ENCODE measurements around the gene POLR2B. TPM values are rescaled to one million over a fixed set of nuclear protein-coding genes. Genes with fewer than 3 reads are reported as not detected.

POLR2B gene
- total and polyA plus RNA-seq, 2 of the 8 experiments (the other 6 are each of a cell fraction or from before 2014, with no cell fraction given) = 59.3 to 115 TPM

DNA sequence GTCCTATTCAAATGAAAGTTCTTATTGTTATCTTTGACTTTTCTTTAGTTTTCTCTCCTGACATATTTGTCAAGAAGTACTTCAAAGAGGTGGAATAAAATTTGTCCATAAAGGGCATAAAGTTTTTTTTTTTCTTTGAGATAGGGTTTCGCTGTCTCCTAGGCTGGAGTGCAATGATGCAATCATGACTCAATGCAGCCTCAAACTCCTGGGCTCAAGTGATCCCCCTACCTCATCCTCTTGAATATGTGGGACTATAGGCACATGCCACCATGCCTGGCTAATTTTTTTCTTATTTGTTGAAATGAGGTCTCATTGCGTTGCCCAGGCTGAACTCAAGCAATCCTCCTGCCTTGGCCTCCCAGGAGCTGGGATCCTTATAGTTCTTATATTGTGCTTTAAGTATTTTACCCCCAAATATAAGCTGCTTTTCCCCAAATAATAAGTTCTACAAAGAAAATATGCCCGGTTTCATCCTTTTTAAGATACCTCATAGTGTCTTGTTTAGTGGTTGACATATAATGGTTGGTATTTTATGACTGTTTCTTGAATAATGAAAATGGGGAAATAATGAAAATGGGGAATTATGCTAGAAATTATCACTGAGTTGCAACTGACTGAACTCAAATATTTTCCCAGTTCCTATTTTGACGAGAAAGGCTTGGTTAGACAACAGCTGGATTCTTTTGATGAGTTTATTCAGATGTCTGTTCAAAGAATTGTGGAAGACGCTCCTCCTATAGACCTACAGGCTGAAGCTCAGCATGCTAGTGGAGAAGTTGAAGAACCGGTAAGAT, 11.6 kb downstream of the POLR2B start:
- no peak overlapping the region for H3K23ac ChIP-seq (ENCODE audit: insufficient read length)
- H3K79me2 ChIP-seq (ENCODE audit: control insufficient read depth in 1 of 2, insufficient read depth in 2 of 2, low read length in 2 of 2) = peaks cover 0 to 45% of the 10 kb centered on the region in 2 experiments; a peak in 2 of 4 replicates
- TF ChIP-seq, protein P1, sequence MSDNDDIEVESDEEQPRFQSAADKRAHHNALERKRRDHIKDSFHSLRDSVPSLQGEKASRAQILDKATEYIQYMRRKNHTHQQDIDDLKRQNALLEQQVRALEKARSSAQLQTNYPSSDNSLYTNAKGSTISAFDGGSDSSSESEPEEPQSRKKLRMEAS (IDR thresholded peaks at IDR 0.05) = no peak
- no peak for TF ChIP-seq RXRA (IDR thresholded peaks at IDR 0.05; ENCODE audit: insufficient read depth, low read depth, low read length)
- TF ChIP-seq, protein P2, sequence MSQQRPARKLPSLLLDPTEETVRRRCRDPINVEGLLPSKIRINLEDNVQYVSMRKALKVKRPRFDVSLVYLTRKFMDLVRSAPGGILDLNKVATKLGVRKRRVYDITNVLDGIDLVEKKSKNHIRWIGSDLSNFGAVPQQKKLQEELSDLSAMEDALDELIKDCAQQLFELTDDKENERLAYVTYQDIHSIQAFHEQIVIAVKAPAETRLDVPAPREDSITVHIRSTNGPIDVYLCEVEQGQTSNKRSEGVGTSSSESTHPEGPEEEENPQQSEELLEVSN (IDR thresholded peaks at IDR 0.05) = no peak
- no peak for TF ChIP-seq CBX5 (IDR thresholded peaks at IDR 0.05; ENCODE audit: low read depth, low read length)
- H3K36me3 ChIP-seq (ENCODE audit: control insufficient read depth in 2 of 4, insufficient read depth in 4 of 4, low read length in 3 of 4) = peaks cover 6 to 69% (median 35%) of the 10 kb centered on the region in 4 experiments
- FAIRE-seq = no peak
- ChIA-PET POLR2A (ENCODE audit: partially characterized antibody) (interaction anchor here (1.5 kb wide), 1 partner anchor 11 kb away, joined by 7 read pairs; the partner anchor contains the start of gene POLR2B), CTCF (ENCODE audit: partially characterized antibody) (no interaction called here)
- no peaks in the 10 kb centered on the region for H3K4me1 ChIP-seq (replicated peaks in 1 of 4; ENCODE audit: control insufficient read depth in 3 of 4, insufficient read depth in 4 of 4, low read length in 3 of 4)
- no peaks in the 10 kb centered on the region for H3K9me3 ChIP-seq (ENCODE audit: insufficient read depth in 2 of 2, low read depth in 1 of 2, low read length in 1 of 2)
- no peak overlapping the region for H3K4ac ChIP-seq (replicated peaks; ENCODE audit: insufficient read length, low read depth, low read length)
- H3K9ac ChIP-seq (replicated peaks in 1 of 4; ENCODE audit: extremely low read depth in 1 of 4, low read depth in 3 of 4, low read length in 3 of 4) = no peak overlapping the region
- no peaks in the 10 kb centered on the region for H3K27me3 ChIP-seq (replicated peaks in 1 of 4; ENCODE audit: control insufficient read depth in 3 of 4, extremely low read depth in 1 of 4, insufficient read depth in 3 of 4, low read length in 3 of 4)
- no peak overlapping the region for H2AFZ ChIP-seq (ENCODE audit: low read length)
- no peak overlapping the region for H2BK5ac ChIP-seq (ENCODE audit: low read depth, low read length)
- WGBS, 2 experiments (ENCODE audit: extremely low coverage in 1 of 2, insufficient coverage in 1 of 2, insufficient read length in 1 of 2, insufficient replicate concordance in 2 of 2, low coverage in 1 of 2, low lambda C conversion rate in 2 of 2, missing lambda C conversion rate in 1 of 2) = 92% methylated on average over 6 of the region's 6 CpGs; no CpG with 5 or more reads in 1 of the 2 experiments
- H3K18ac ChIP-seq (ENCODE audit: extremely low read depth, low read length) = no peak overlapping the region
- no peaks in the 10 kb centered on the region for H3K23me2 ChIP-seq (ENCODE audit: low read depth, low read length)
- no peak overlapping the region for H2BK12ac ChIP-seq (ENCODE audit: low read depth, low read length)
- H4K8ac ChIP-seq (ENCODE audit: extremely low read depth, insufficient read depth, low read length) = no peak overlapping the region
- no peak overlapping the region for H2BK120ac ChIP-seq (replicated peaks; ENCODE audit: low read depth, low read length)
- no peak overlapping the region for H3K27ac ChIP-seq (ENCODE audit: low read depth, low read length)
- no peak overlapping the region for H3K4me2 ChIP-seq (ENCODE audit: insufficient read depth in 1 of 2, low read depth in 2 of 2, low read length in 2 of 2)
- no peak overlapping the region for H2AK5ac ChIP-seq (ENCODE audit: low read depth, low read length)
- DNase-seq (ENCODE audit: low read depth in 1 of 2, low spot score in 2 of 2) = no peak
- peaks cover 8% of the 10 kb centered on the region for H3K79me1 ChIP-seq (ENCODE audit: low read depth, low read length)
- H3K56ac ChIP-seq (replicated peaks; ENCODE audit: insufficient read length, low read depth, low read length) = no peak overlapping the region
- no peak overlapping the region for H3K14ac ChIP-seq (ENCODE audit: insufficient read length)
- peaks cover 0 to 11% of the 10 kb centered on the region in 2 experiments for H4K20me1 ChIP-seq (replicated peaks in 1 of 2; ENCODE audit: control insufficient read depth in 1 of 2, insufficient read depth in 2 of 2, low read length in 2 of 2)
- H4K91ac ChIP-seq (replicated peaks; ENCODE audit: insufficient read length, low read length) = no peak overlapping the region
- H2BK15ac ChIP-seq (ENCODE audit: low read length) = no peak overlapping the region
- H2BK20ac ChIP-seq (ENCODE audit: low read length) = no peak overlapping the region
- no peak overlapping the region for H3K4me3 ChIP-seq (ENCODE audit: extremely low read depth in 1 of 4, insufficient read depth in 2 of 4, low read depth in 3 of 4, low read length in 4 of 4)
- H4K5ac ChIP-seq (ENCODE audit: insufficient read length, low read depth, low read length) = no peak overlapping the region
